NT2/D1 (cell line): ENCODE measurements around the gene ARSJ.

Experiments
- DNase-seq: peaks from one replicate; pipeline ENCODE4 v3.0.0-alpha.2; 2011; ENCODE audit warnings: low read depth, low spot score
- H3K27me3 ChIP-seq: 2 replicates; pipeline ENCODE4 v1.6.0; 2011; ENCODE audit warnings: mild to moderate bottlenecking; ENCODE audit not compliant: insufficient read length, insufficient read depth
- H3K36me3 ChIP-seq: 2 replicates; pipeline ENCODE4 v1.6.1; 2011; ENCODE audit warnings: mild to moderate bottlenecking, low read length, mixed read lengths; ENCODE audit not compliant: insufficient read depth, insufficient read length
- H3K4me1 ChIP-seq: 2 replicates; pipeline ENCODE4 v1.5.1; 2011; ENCODE audit not compliant: insufficient read depth, insufficient read length
- H3K4me3 ChIP-seq: 2 replicates; pipeline ENCODE4 v1.5.1; 2011; ENCODE audit warnings: low read depth; ENCODE audit not compliant: insufficient read length
- H3K9ac ChIP-seq: 2 replicates; pipeline ENCODE4 v1.6.0; 2011; ENCODE audit warnings: low read depth; ENCODE audit not compliant: insufficient read length
- H3K9me3 ChIP-seq: 2 replicates; pipeline ENCODE4 v1.5.1; 2011; ENCODE audit warnings: mild to moderate bottlenecking, low read length; ENCODE audit not compliant: insufficient read depth
- SUZ12 ChIP-seq: IDR thresholded peaks from 2 replicates; pipeline ENCODE4 v1.6.1; 2011; ENCODE audit not compliant: insufficient read length, insufficient read depth; ENCODE audit errors: extremely low read depth
- YY1 ChIP-seq: IDR thresholded peaks from 2 replicates; pipeline ENCODE4 v1.6.1; 2011; ENCODE audit not compliant: insufficient read length, insufficient read depth
- ZNF274 ChIP-seq: IDR thresholded peaks from 2 replicates; pipeline ENCODE4 v1.6.1; 2011; ENCODE audit warnings: mild to moderate bottlenecking, low read depth, low read length

The ARSJ gene

DNA sequence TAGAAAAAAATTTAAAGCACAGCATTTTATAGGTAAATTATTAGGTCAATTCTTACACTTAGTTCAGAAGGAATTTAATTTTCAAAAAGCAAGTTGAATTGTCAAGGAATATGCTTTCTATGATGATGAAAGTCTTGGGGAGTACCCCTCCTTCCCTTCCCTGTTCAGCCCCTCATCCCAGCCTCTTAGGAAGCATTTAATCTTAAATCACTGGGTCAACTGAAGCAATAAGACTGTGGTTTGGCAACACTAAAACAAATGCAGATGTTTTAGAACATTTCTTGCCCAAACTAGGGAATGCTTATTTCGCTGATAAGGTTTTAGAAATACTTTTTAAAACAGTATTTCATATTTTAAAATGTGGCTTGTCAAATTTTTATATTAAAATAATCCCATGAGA is 19.1 kb upstream of the ARSJ start:
- no peak overlapping the region for H3K4me3 ChIP-seq
- no peak for TF ChIP-seq ZNF274
- TF ChIP-seq YY1 = no peak
- no peak for TF ChIP-seq SUZ12
- H3K27me3 ChIP-seq = no peaks in the 10 kb centered on the region
- no peaks in the 10 kb centered on the region for H3K9me3 ChIP-seq
- H3K4me1 ChIP-seq = no peaks in the 10 kb centered on the region
- no peak for DNase-seq
- H3K36me3 ChIP-seq = no peaks in the 10 kb centered on the region
- no peak overlapping the region for H3K9ac ChIP-seq

DNA sequence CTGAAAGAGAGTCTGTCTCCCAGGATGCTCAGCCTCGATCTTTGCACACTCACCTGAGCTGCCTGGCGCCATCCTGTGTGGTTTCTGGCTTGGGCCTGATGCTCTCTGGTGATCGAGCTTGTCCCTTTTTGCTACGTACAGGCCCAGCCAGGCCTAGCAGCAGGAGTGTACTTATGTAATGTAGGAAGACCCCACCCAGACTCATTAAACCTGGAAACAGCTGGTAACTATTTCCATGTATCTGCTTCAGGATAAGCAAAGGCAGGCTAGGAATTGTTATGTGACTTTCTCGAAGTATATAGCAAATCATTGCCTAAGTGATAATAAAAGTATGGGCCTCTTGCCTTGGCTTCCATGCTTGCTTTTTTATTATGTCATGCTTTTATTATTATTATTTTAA is 18.6 kb upstream of the ARSJ start:
- Histone ChIP-seq H3K9ac (no peak overlapping the region), H3K4me1 (no peaks in the 10 kb centered on the region), H3K27me3 (no peaks in the 10 kb centered on the region), H3K9me3 (no peaks in the 10 kb centered on the region), H3K36me3 (no peaks in the 10 kb centered on the region), H3K4me3 (no peak overlapping the region)
- TF ChIP-seq SUZ12 = no peak
- TF ChIP-seq ZNF274 = no peak
- no peak for TF ChIP-seq YY1
- DNase-seq = no peak

DNA sequence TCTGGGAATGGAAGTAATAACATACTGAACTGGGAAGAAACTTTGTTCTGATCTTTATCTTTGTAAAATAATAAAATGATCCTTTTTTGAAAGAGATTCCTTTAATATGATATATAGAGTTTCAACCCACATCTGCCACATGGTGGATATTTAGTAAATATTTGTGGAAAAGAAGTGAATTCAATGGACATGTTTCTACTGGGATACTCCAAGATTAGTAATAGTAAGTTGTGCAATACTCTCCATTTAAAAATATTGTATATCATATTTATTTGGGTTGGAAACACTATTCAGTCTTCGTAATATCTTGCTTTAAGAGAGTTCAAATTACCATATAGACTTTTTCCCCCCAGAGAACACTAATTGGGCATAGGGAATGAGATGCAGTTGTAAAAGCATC is 17.8 kb upstream of the ARSJ start:
- TF ChIP-seq YY1 (no peak), ZNF274 (no peak), SUZ12 (no peak)
- H3K9ac ChIP-seq = no peak overlapping the region
- no peaks in the 10 kb centered on the region for H3K4me1 ChIP-seq
- H3K9me3 ChIP-seq = no peaks in the 10 kb centered on the region
- no peaks in the 10 kb centered on the region for H3K36me3 ChIP-seq
- DNase-seq = no peak
- no peak overlapping the region for H3K4me3 ChIP-seq
- H3K27me3 ChIP-seq = no peaks in the 10 kb centered on the region

DNA sequence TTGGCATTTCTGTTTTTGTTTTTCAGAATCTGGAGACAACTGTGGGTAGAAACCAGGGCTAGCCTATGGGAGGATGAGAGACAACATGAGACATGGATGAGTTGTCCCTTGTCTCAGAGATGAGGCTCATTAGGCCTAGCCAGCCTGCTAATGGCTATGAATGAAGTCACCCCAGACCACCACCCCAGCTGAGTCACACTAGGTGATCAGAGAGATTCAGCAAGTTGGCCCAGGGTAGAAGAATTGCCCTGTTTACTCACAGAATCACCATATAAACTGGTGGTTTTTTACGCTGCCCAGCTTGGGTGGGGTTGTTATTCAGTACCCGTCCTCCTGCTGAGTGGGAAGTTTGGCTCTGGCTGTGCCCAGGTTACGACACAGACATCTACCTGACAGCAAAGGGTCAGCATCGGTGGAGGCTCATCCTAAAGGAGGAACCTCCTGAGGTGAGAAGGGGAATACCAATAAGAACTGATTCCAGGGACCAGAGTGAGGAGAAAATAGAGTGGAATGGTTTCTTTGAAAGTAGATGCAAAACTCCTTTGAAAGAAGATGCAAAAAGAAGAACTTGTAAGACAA is 17.2 kb upstream of the ARSJ start:
- DNase-seq = no peak
- no peaks in the 10 kb centered on the region for H3K4me1 ChIP-seq
- no peak overlapping the region for H3K4me3 ChIP-seq
- H3K36me3 ChIP-seq = no peaks in the 10 kb centered on the region
- TF ChIP-seq SUZ12 = no peak
- no peak for TF ChIP-seq YY1
- TF ChIP-seq ZNF274 = no peak
- H3K9me3 ChIP-seq = no peaks in the 10 kb centered on the region
- no peaks in the 10 kb centered on the region for H3K27me3 ChIP-seq
- H3K9ac ChIP-seq = no peak overlapping the region

DNA sequence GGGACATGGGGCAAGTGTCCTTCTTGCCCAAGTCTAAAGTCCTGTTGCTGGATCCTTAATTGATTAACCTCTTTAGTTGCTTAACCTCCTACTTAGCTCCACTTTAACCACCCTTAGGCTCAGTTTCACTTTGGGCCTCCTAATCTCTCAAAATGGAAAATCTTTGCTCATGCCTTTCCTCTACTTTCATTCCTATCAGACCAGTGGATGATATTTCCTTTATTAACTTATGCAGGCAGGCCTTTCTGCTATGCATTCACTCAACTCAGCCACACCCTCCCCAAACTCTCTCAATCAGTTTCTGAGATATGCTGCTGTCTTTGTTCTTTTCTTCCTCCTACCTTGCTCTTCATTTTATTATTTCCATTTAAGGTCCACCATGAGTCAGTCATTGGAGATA is 14.4 kb upstream of the ARSJ start:
- H3K4me1 ChIP-seq = no peaks in the 10 kb centered on the region
- no peak for DNase-seq
- no peak overlapping the region for H3K9ac ChIP-seq
- no peaks in the 10 kb centered on the region for H3K36me3 ChIP-seq
- no peak overlapping the region for H3K4me3 ChIP-seq
- no peaks in the 10 kb centered on the region for H3K9me3 ChIP-seq
- no peaks in the 10 kb centered on the region for H3K27me3 ChIP-seq
- TF ChIP-seq YY1 = no peak

DNA sequence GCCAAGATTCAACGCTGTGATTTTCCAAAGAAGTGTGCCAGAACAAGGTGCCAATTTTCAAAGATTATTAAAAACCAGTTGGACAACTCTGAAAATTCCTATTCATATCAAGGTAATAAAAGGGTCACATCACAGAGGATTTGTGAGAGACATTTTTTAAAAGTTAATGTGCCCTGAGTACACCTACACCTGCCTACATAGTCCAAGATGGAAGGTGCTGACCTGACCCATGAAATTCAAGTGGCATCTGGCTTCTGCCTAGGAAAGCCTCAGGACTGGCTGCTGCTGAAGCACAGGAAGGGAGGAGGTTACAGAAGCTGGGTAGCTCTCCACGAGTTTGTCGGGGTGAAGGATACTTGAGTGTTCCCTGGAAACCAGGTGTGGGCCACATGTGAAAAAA is 11.4 kb upstream of the ARSJ start:
- TF ChIP-seq YY1 = no peak
- TF ChIP-seq ZNF274 = no peak
- no peak for TF ChIP-seq SUZ12
- no peak for DNase-seq
- H3K27me3 ChIP-seq = no peaks in the 10 kb centered on the region
- H3K9ac ChIP-seq = no peak overlapping the region
- H3K4me3 ChIP-seq = no peak overlapping the region
- H3K36me3 ChIP-seq = no peaks in the 10 kb centered on the region
- H3K9me3 ChIP-seq = peaks cover 5% of the 10 kb centered on the region; the same call in 1 of the 2 replicates
- no peaks in the 10 kb centered on the region for H3K4me1 ChIP-seq

DNA sequence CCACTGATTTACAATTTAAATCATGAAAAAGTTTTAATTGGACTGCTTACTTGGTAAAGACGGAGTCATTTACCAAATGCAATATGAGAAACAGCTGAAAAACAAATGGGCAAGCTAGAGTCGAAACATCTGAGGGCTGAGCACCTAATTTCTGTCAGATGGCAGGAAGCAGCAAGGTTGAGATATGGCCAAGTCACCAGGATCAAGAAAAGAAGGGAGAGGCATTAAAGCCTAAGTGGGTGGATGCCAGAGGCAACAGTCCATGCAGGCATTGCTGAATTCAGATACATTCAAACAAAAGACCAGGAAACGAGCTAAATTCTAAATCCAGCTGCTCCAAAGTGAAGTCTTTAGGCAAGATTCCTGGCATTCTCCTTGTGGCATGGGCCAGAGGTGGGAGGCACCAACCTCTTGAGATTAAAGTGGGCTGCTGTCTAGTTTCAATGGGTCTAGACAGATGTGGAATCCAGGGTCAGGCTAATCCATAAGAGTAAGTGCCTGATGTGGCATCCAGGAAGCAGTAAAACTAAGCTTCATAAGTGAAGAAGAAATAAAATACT is 8.0 kb upstream of the ARSJ start:
- Histone ChIP-seq H3K9me3 (peaks cover 23% of the 10 kb centered on the region; the same call in 1 of the 2 replicates), H3K9ac (no peak overlapping the region), H3K27me3 (no peaks in the 10 kb centered on the region), H3K4me1 (no peaks in the 10 kb centered on the region), H3K36me3 (no peaks in the 10 kb centered on the region), H3K4me3 (no peak overlapping the region)
- no peak for DNase-seq
- TF ChIP-seq SUZ12 (no peak), ZNF274 (no peak), YY1 (no peak)

GRCh38 chr4:113982181-113982580 is 2.7 kb upstream of the ARSJ start:
- Histone ChIP-seq H3K27me3 (no peaks in the 10 kb centered on the region), H3K9me3 (peaks cover 23% of the 10 kb centered on the region; the same call in 1 of the 2 replicates), H3K4me1 (no peaks in the 10 kb centered on the region), H3K4me3 (no peak overlapping the region), H3K9ac (no peak overlapping the region), H3K36me3 (no peaks in the 10 kb centered on the region)
- DNase-seq = no peak
- TF ChIP-seq SUZ12 (no peak), ZNF274 (no peak), YY1 (no peak)
